ENCODE measurements around the gene CXCR4.

- TF ChIP-seq EP300 (IDR thresholded peaks at IDR 0.05; ENCODE audit: borderline replicate concordance in 1 of 2, low read depth in 1 of 2, low read length in 1 of 2) (no peak), SMC3 (IDR thresholded peaks at IDR 0.05; ENCODE audit: low read depth, low read length) (no peak), CTCF (IDR thresholded peaks at IDR 0.05) (no peak), EZH2phosphoT487 (IDR thresholded peaks at IDR 0.05; ENCODE audit: borderline replicate concordance, low read depth) (no peak), GABPA (IDR thresholded peaks at IDR 0.05; ENCODE audit: low read depth) (no peak), RFX5 (IDR thresholded peaks at IDR 0.05; ENCODE audit: low read length) (no peak), POLR2AphosphoS5 (IDR thresholded peaks at IDR 0.05; ENCODE audit: low read depth, low read length) (no peak), RCOR1 (IDR thresholded peaks at IDR 0.05; ENCODE audit: low read length) (no peak), TAF1 (IDR thresholded peaks at IDR 0.05; ENCODE audit: borderline replicate concordance, low read depth, low read length) (no peak), ELF1 (IDR thresholded peaks at IDR 0.05) (no peak), ZBTB33 (IDR thresholded peaks at IDR 0.05; ENCODE audit: borderline replicate concordance, low read depth) (no peak), USF1 (IDR thresholded peaks at IDR 0.05; ENCODE audit: borderline replicate concordance, low read depth) (no peak), JUND (IDR thresholded peaks at IDR 0.05) (no peak)
These were observed 7.4 kb downstream of the CXCR4 start for GRCh38 chr2:136110526-136110925.

Data from SK-N-SH (cell line).